Body of pancreas (tissue), 4 donors: ENCODE results near the gene MEG3.
A peak's percentile ranks its signal among the peaks of the same experiment; 100 is the strongest.

ENCODE experiments used
- CTCF ChIP-seq, 7 experiments: fragments of 450-650 bp in 4 of 7; fragments of 200-600 bp in 3 of 7; sonication (generic) in 3 of 7; IDR thresholded peaks; one replicate each; pipeline ENCODE4 v1.5.1; 2016 to 2019; ENCODE audit warnings: antibody characterized with exemption in 7 of 7
- POLR2A ChIP-seq, 3 donors: fragments of 450-650 bp; IDR thresholded peaks; one replicate each; pipeline ENCODE4 v1.6.1; 2016; ENCODE audit warnings: antibody characterized with exemption in 3 of 3, mild to moderate bottlenecking in 2 of 3

- TF ChIP-seq POLR2A (IDR thresholded peaks at IDR 0.05) (no peak), CTCF (IDR thresholded peaks at IDR 0.05) (peak in 1 of 7 experiments; percentile 14)
Observed at GRCh38 chr14:100906420-100906819, 80.5 kb downstream of the MEG3 start.
